Measurements from ENCODE around the gene PDE6G. TPM values are rescaled to one million over a fixed set of nuclear protein-coding genes. Genes with fewer than 3 reads are reported as not detected.

PDE6G gene
- total and polyA plus RNA-seq, 2 of the 4 experiments (the other 2 are of a cell fraction): 2.7 TPM; not detected in 1

- TF ChIP-seq ELK1 (IDR thresholded peaks at IDR 0.05; ENCODE audit: borderline replicate concordance, low read depth, low read length) (no peak), MAZ (IDR thresholded peaks at IDR 0.05; ENCODE audit: borderline replicate concordance, low read depth, low read length) (no peak), NFE2L2 (IDR thresholded peaks at IDR 0.05; ENCODE audit: low read depth, low read length) (no peak), MXI1 (IDR thresholded peaks at IDR 0.05; ENCODE audit: borderline replicate concordance, low read depth, low read length) (no peak)
Observed at GRCh38 chr17:81631482-81631881, 24.9 kb downstream of the PDE6G start (continued).

GRCh38 chr17:81630274-81630673 lies 26.1 kb downstream of the PDE6G start:
- Histone ChIP-seq H2AK5ac (ENCODE audit: low read depth, low read length) (no peak overlapping the region), H4K91ac (ENCODE audit: insufficient read depth, low read depth, low read length) (no peak overlapping the region), H3K9ac (ENCODE audit: low read depth, low read length) (no peak overlapping the region), H2AK9ac (replicated peaks; ENCODE audit: low read depth, low read length, poor library complexity) (no peak overlapping the region), H3K4me2 (ENCODE audit: low read depth, low read length) (no peak overlapping the region), H4K5ac (ENCODE audit: low read depth, low read length) (no peak overlapping the region), H3K9me1 (ENCODE audit: insufficient read depth, low read length) (peaks cover 11% of the 10 kb centered on the region), H2BK15ac (ENCODE audit: low read depth, low read length) (no peak overlapping the region), H3K4me1 (ENCODE audit: control insufficient read depth, insufficient read depth, low read length) (peaks cover under 1% of the 10 kb centered on the region), H2BK120ac (ENCODE audit: low read depth, low read length) (no peak overlapping the region), H4K20me1 (ENCODE audit: insufficient read depth, low read length) (peaks cover 51% of the 10 kb centered on the region), H3K36me3 (ENCODE audit: control insufficient read depth, insufficient read depth, low read length) (peaks cover 29% of the 10 kb centered on the region), H3K27ac (ENCODE audit: insufficient read depth, low read length) (no peak overlapping the region), H2AFZ (replicated peaks; ENCODE audit: low read length, poor library complexity) (no peak overlapping the region), H3K9me3 (ENCODE audit: control insufficient read depth, insufficient read depth, low read length) (no peaks in the 10 kb centered on the region), H3K27me3 (ENCODE audit: control insufficient read depth, insufficient read depth, low read length) (no peaks in the 10 kb centered on the region), H3K18ac (ENCODE audit: low read depth, low read length) (no peak overlapping the region), H3K4ac (ENCODE audit: low read depth, low read length) (no peak overlapping the region), H2BK20ac (ENCODE audit: low read depth, low read length) (no peak overlapping the region), H3K4me3 (ENCODE audit: insufficient read depth, low read depth, low read length) (no peak overlapping the region), H3K14ac (replicated peaks; ENCODE audit: low read depth, low read length) (no peak overlapping the region), H3K79me1 (ENCODE audit: low read depth in 1 of 2, low read length in 2 of 2) (peaks cover 16 to 36% of the 10 kb centered on the region in 2 experiments), H4K8ac (ENCODE audit: low read depth in 2 of 2, low read length in 2 of 2) (no peak overlapping the region), H3K56ac (ENCODE audit: extremely low read depth, insufficient read depth, low read length) (no peak overlapping the region), H2BK5ac (ENCODE audit: low read depth, low read length, poor library complexity, severe bottlenecking) (no peak overlapping the region), H3K23ac (ENCODE audit: low read depth, low read length) (no peak overlapping the region)
- DNase-seq: no peak
- ChIA-PET POLR2A (ENCODE audit: unreplicated experiment) (no interaction called here), CTCF (interaction anchor here (0.6 kb wide), 1 partner anchor 16 kb away, joined by 7 read pairs; no protein-coding TSS in a partner anchor)
- 96% methylated on average over 3 of the region's 8 CpGs; no CpG with 5 or more reads in 1 of the 2 experiments for WGBS, 2 experiments (ENCODE audit: extremely low coverage in 2 of 2, insufficient read length in 1 of 2)
- intact Hi-C loops (cut with micrococcal nuclease) (no loop called here), in situ Hi-C loops (cut with MboI; ENCODE audit: low sequenced_read_pairs) (no loop called here), dilution Hi-C loops (cut with HindIII; ENCODE audit: low sequenced_read_pairs, unreplicated experiment) (no loop called here)
- TF ChIP-seq POLR2A (IDR thresholded peaks at IDR 0.05; ENCODE audit: low read depth, low read length) (no peak), RCOR1 (IDR thresholded peaks at IDR 0.05; ENCODE audit: insufficient replicate concordance, low read length) (no peak), CEBPB (IDR thresholded peaks at IDR 0.05; ENCODE audit: low read depth, low read length) (no peak), MAZ (IDR thresholded peaks at IDR 0.05; ENCODE audit: borderline replicate concordance, low read depth, low read length) (no peak), MAFK (IDR thresholded peaks at IDR 0.05; ENCODE audit: low read depth, low read length) (no peak)
- BruUV-seq (replicated peaks): no TSS peak
- ATAC-seq (ENCODE audit: low read depth): no peak
